ENCODE data around the gene NEK7.

DNA sequence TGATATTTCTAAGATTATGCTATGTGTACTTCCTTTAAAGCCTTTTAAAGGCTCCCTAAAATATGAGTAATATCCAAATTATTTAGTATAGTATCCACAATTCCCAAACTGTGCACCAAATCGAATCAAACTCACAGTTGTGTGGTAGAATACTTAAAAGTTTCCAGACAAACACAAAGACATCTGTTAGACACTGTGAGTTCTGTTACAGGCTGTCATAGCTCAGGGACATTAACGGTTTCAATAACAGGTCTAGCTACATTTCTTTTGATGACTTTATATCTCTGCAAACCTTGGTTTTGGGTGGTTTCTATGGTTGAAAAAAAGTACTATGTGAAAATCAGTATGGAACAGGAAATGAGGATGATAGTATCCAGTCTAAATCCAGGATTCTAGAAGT lies 36.9 kb upstream of the NEK7 start:
- TF ChIP-seq POLR2A (IDR thresholded peaks at IDR 0.05), result no peak
- TF ChIP-seq, protein P1, sequence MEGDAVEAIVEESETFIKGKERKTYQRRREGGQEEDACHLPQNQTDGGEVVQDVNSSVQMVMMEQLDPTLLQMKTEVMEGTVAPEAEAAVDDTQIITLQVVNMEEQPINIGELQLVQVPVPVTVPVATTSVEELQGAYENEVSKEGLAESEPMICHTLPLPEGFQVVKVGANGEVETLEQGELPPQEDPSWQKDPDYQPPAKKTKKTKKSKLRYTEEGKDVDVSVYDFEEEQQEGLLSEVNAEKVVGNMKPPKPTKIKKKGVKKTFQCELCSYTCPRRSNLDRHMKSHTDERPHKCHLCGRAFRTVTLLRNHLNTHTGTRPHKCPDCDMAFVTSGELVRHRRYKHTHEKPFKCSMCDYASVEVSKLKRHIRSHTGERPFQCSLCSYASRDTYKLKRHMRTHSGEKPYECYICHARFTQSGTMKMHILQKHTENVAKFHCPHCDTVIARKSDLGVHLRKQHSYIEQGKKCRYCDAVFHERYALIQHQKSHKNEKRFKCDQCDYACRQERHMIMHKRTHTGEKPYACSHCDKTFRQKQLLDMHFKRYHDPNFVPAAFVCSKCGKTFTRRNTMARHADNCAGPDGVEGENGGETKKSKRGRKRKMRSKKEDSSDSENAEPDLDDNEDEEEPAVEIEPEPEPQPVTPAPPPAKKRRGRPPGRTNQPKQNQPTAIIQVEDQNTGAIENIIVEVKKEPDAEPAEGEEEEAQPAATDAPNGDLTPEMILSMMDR (IDR thresholded peaks at IDR 0.05), result no peak

Data from sigmoid colon (tissue), 3 donors.